ENCODE results near the gene BTBD2. TPM values are rescaled to one million over a fixed set of nuclear protein-coding genes. Genes with fewer than 3 reads are reported as not detected.
A peak's percentile ranks its signal among the peaks of the same experiment; 100 is the strongest.

The BTBD2 gene
- total RNA-seq, 1 experiment from 2014 or later: 110 TPM

GRCh38 chr19:2056837-2057192, 41.3 kb upstream of the BTBD2 start:
- Histone ChIP-seq H3T11ph (ENCODE audit: low read length) (no peak overlapping the region), H2BK12ac (ENCODE audit: insufficient read length, low read depth, low read length) (no peak overlapping the region), H3K9ac (ENCODE audit: extremely low read depth, insufficient read length, low read length) (no peak overlapping the region), H3K4me1 (ENCODE audit: insufficient read depth, low read length) (no peaks in the 10 kb centered on the region), H3K18ac (ENCODE audit: insufficient read length, low read depth, low read length) (no peak overlapping the region), H3K4ac (ENCODE audit: low read depth, low read length) (no peak overlapping the region), H4K20me1 (ENCODE audit: control insufficient read depth, insufficient read depth, insufficient read length) (no peaks in the 10 kb centered on the region), H3K79me2 (ENCODE audit: insufficient read depth, low read length) (no peaks in the 10 kb centered on the region), H2BK5ac (ENCODE audit: insufficient read length, low read length) (no peak overlapping the region), H3K27ac (ENCODE audit: insufficient read length, low read depth, low read length) (no peak overlapping the region), H3K56ac (ENCODE audit: insufficient read length, low read depth, low read length) (no peak overlapping the region), H2AFZ (ENCODE audit: low read length) (no peak overlapping the region), H3K9me3 (ENCODE audit: control insufficient read depth, low read depth, low read length) (no peaks in the 10 kb centered on the region), H2AK5ac (ENCODE audit: insufficient read length, low read length) (no peak overlapping the region), H2BK120ac (ENCODE audit: low read depth, low read length, poor library complexity, severe bottlenecking) (no peak overlapping the region), H3K14ac (ENCODE audit: insufficient read depth, low read length) (no peak overlapping the region), H4K91ac (ENCODE audit: insufficient read length, low read depth, low read length) (no peak overlapping the region), H3K23ac (ENCODE audit: insufficient read length, low read depth, low read length) (no peak overlapping the region), H3K27me3 (ENCODE audit: insufficient read depth, low read length) (no peaks in the 10 kb centered on the region), H3K79me1 (ENCODE audit: insufficient read depth, low read depth, low read length, poor library complexity, severe bottlenecking) (no peaks in the 10 kb centered on the region), H2BK15ac (ENCODE audit: low read depth, low read length) (no peak overlapping the region), H3K23me2 (ENCODE audit: insufficient read length, low read depth, low read length, poor library complexity, severe bottlenecking) (peaks cover 8% of the 10 kb centered on the region), H3K4me2 (ENCODE audit: insufficient read depth, insufficient read length, low read length) (no peak overlapping the region), H4K5ac (ENCODE audit: insufficient read length, low read depth, low read length) (no peak overlapping the region), H4K8ac (replicated peaks; ENCODE audit: insufficient read length, low read depth, low read length) (no peak overlapping the region), H2BK20ac (ENCODE audit: low read depth, low read length, poor library complexity, severe bottlenecking) (no peak overlapping the region)
- Mint-ChIP-seq H3K9me3 (no peaks in the 10 kb centered on the region; a peak in 1 of 5 replicates), H3K4me3 (peak overlapping the region in 1 of 2 experiments; percentile 14; a peak in 1 of 5 replicates), H3K36me3 (ENCODE audit: insufficient read depth in 1 of 3, low read depth in 3 of 3) (no peaks in the 10 kb centered on the region), H3K4me1 (peaks cover 16 to 33% of the 10 kb centered on the region in 2 experiments), H3K27ac (peak overlapping the region in 1 of 3 experiments; percentile 67; a peak in 1 of 7 replicates), H3K27me3 (ENCODE audit: low read depth) (no peaks in the 10 kb centered on the region)
- DNase-seq: peak; percentile 26
- TF ChIP-seq, protein P1, sequence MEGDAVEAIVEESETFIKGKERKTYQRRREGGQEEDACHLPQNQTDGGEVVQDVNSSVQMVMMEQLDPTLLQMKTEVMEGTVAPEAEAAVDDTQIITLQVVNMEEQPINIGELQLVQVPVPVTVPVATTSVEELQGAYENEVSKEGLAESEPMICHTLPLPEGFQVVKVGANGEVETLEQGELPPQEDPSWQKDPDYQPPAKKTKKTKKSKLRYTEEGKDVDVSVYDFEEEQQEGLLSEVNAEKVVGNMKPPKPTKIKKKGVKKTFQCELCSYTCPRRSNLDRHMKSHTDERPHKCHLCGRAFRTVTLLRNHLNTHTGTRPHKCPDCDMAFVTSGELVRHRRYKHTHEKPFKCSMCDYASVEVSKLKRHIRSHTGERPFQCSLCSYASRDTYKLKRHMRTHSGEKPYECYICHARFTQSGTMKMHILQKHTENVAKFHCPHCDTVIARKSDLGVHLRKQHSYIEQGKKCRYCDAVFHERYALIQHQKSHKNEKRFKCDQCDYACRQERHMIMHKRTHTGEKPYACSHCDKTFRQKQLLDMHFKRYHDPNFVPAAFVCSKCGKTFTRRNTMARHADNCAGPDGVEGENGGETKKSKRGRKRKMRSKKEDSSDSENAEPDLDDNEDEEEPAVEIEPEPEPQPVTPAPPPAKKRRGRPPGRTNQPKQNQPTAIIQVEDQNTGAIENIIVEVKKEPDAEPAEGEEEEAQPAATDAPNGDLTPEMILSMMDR (conservative IDR thresholded peaks at IDR 0.05): no peak
- no CpG with 5 or more reads among the region's 5 CpGs for WGBS (ENCODE audit: extremely low coverage, insufficient read length, low lambda C conversion rate)
